A673 (cell line): Measurements from ENCODE around the gene CDX1. TPM values are rescaled to one million over a fixed set of nuclear protein-coding genes. Genes with fewer than 3 reads are reported as not detected.

Experiments used
- BruUV-seq: library from RNA; stranded (reverse); fragments of 400-500 nt; replicated peaks from 2 replicates; lab custom pipeline; 2021; lab: Mats Ljungman, UMichigan
- CTCF ChIA-PET: fragments of 300-600 bp; sonication (Branson Sonifier 250); formaldehyde crosslinking; loops from one replicate; lab custom pipeline; 2022; ENCODE audit warnings: antibody characterized with exemption; lab: Charles Lee
- POLR2A ChIA-PET: fragments of 300-600 bp; sonication (Branson Sonifier 250); formaldehyde crosslinking; loops from one replicate; lab custom pipeline; 2022; ENCODE audit warnings: antibody characterized with exemption; ENCODE audit not compliant: low non-redundant PET; lab: Charles Lee
- DNase-seq: peaks from one replicate; pipeline ENCODE4 v3.0.0-alpha.2; 2015; ENCODE audit warnings: low spot score
- H3K27ac ChIP-seq: fragments of 200-600 bp; sonication (generic); 2 replicates; pipeline ENCODE4 v1.5.1; 2016; ENCODE audit warnings: mixed run types, low read depth, mild to moderate bottlenecking, mixed read lengths, antibody characterized with exemption, low read length; ENCODE audit not compliant: poor library complexity, severe bottlenecking
- H3K27me3 ChIP-seq: fragments of 200-600 bp; sonication (generic); replicated peaks from 2 replicates; pipeline ENCODE4 v1.6.1; 2017; ENCODE audit warnings: mixed run types, low read depth, mild to moderate bottlenecking, mixed read lengths, antibody characterized with exemption, low read length; ENCODE audit not compliant: insufficient read depth, poor library complexity
- H3K36me3 ChIP-seq: fragments of 200-600 bp; sonication (generic); 2 replicates; pipeline ENCODE4 v1.6.1; 2016; ENCODE audit warnings: mixed run types, mild to moderate bottlenecking, mixed read lengths, antibody characterized with exemption, low read length; ENCODE audit not compliant: insufficient read depth, poor library complexity, severe bottlenecking
- H3K4me1 ChIP-seq: fragments of 200-600 bp; sonication (generic); 2 replicates; pipeline ENCODE4 v1.6.1; 2017; ENCODE audit warnings: mixed run types, mild to moderate bottlenecking, mixed read lengths, antibody characterized with exemption, low read length; ENCODE audit not compliant: insufficient read depth, poor library complexity, severe bottlenecking
- H3K4me3 ChIP-seq: fragments of 200-600 bp; sonication (generic); 2 replicates; pipeline ENCODE4 v1.5.1; 2016; ENCODE audit warnings: low read depth, mixed run types, mild to moderate bottlenecking, mixed read lengths, low read length; ENCODE audit not compliant: poor library complexity, severe bottlenecking
- H3K9me3 ChIP-seq: fragments of 200-600 bp; sonication (generic); 2 replicates; pipeline ENCODE4 v1.6.1; 2016; ENCODE audit warnings: mixed run types, low read depth, mild to moderate bottlenecking, mixed read lengths, antibody characterized with exemption, low read length; ENCODE audit not compliant: poor library complexity, severe bottlenecking
- EZH2 ChIP-seq: fragments of 200-600 bp; sonication (generic); IDR thresholded peaks from 2 replicates; pipeline ENCODE4 v1.6.1; 2017; ENCODE audit warnings: borderline replicate concordance, low read depth, mild to moderate bottlenecking, mixed read lengths, antibody characterized with exemption, low read length; ENCODE audit not compliant: poor library complexity, severe bottlenecking
- intact Hi-C: fragments of 100-400 bp; cut with micrococcal nuclease; formaldehyde crosslinking; loops from one replicate; pipeline ENCODE4 v1.10.0; 2022; ENCODE audit not compliant: unreplicated experiment
- total RNA-seq: library from RNA; stranded (reverse); gene quantifications from 2 replicates; pipeline ENCODE4 v1.2.3, GENCODE V29; 2021
- TF ChIP-seq, protein P1 (sequence below): fragments of 300-800, 200-600 bp; sonication (generic); conservative IDR thresholded peaks from 2 replicates; pipeline ENCODE4 v1.5.1; 2017; ENCODE audit warnings: low read depth, mild to moderate bottlenecking, antibody characterized with exemption, low read length, moderate library complexity, mixed read lengths

The CDX1 gene
- total RNA-seq, 1 experiment from 2014 or later = not detected

DNA sequence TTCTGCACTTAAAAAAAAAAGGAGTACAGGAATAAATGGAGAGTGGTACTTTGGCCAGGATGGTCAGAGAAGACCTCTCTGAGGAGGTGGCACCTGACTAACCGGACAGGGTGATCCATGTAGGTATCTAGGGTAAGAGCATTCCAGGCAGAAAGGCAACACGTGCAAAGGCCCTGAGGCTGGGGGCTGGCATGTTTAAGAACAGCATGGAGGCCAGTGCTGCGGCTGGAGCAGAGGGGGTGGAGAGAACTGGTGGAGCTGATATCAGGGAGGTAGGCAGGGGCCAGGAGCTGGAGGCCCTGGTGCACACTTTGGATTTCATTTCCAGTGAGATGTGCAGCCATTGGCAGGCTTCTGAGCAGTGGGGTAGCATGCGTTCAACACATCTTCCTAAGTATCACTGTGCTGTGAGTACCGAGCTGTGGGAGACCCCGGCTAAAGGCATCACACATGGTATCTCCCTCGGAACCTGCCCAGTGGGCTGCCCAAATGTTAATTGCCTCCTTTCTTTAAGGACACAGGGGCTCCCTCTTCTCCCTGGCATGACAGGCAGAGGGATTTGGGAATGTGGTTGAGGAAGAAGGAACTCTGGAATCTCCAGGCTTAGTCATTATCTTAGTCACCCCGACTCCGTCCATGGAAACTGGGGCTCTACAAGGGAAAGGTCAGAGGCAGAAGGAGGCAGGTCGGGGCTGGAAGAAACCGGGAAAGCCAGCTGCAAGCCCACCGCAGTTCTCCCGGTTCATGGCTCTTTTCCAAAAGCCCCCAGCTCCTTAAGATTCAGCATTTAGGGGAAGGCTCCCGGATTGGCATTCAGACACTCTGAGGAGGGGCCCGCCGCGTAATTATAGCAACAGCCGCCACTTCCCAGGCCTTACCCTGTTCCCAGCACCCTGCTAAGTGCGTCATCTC is 41.9 kb downstream of the CDX1 start:
- H3K36me3 ChIP-seq = no peaks in the 10 kb centered on the region
- no peak for DNase-seq
- BruUV-seq = no TSS peak
- POLR2A ChIA-PET = no interaction called here
- no peak for TF ChIP-seq EZH2
- TF ChIP-seq, protein P1, sequence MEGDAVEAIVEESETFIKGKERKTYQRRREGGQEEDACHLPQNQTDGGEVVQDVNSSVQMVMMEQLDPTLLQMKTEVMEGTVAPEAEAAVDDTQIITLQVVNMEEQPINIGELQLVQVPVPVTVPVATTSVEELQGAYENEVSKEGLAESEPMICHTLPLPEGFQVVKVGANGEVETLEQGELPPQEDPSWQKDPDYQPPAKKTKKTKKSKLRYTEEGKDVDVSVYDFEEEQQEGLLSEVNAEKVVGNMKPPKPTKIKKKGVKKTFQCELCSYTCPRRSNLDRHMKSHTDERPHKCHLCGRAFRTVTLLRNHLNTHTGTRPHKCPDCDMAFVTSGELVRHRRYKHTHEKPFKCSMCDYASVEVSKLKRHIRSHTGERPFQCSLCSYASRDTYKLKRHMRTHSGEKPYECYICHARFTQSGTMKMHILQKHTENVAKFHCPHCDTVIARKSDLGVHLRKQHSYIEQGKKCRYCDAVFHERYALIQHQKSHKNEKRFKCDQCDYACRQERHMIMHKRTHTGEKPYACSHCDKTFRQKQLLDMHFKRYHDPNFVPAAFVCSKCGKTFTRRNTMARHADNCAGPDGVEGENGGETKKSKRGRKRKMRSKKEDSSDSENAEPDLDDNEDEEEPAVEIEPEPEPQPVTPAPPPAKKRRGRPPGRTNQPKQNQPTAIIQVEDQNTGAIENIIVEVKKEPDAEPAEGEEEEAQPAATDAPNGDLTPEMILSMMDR = no peak
- no peak overlapping the region for H3K4me3 ChIP-seq
- H3K27ac ChIP-seq = no peak overlapping the region
- intact Hi-C loops = no loop called here
- CTCF ChIA-PET = no interaction called here
- H3K9me3 ChIP-seq = no peaks in the 10 kb centered on the region
- no peaks in the 10 kb centered on the region for H3K4me1 ChIP-seq
- H3K27me3 ChIP-seq = no peaks in the 10 kb centered on the region

DNA sequence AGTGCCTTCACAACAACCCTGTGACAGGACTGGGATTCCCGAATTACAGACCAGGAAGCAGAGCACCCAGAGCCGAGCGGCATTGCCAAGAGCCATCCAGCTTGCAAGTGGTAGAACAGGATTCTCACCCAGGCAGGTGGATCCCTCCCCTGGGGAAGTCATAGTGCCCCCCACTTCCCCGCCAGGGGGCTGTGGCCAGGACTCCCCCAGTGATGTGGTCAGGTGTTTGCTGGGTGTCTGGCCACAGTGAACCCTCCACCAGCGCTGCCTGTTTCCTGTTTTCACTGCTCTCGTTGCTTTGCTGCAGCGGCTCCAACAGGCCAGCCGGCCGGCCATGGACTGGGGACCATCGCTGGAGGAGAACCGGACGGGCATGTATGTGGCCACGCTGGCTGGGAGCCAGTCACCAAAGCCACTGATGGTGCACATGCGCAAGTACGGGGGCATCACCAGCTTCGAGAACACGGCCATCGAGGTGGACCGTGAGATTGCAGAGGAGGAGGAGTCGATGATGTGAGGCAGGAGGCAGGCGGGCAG is 42.6 kb downstream of the CDX1 start:
- ChIA-PET POLR2A (no interaction called here), CTCF (no interaction called here)
- H3K9me3 ChIP-seq = no peaks in the 10 kb centered on the region
- no peak overlapping the region for H3K27ac ChIP-seq
- DNase-seq = no peak
- H3K4me3 ChIP-seq = no peak overlapping the region
- intact Hi-C loops = no loop called here
- no peaks in the 10 kb centered on the region for H3K27me3 ChIP-seq
- no TSS peak for BruUV-seq
- TF ChIP-seq, protein P1 = no peak
- no peak for TF ChIP-seq EZH2
- no peaks in the 10 kb centered on the region for H3K36me3 ChIP-seq
- no peaks in the 10 kb centered on the region for H3K4me1 ChIP-seq

GRCh38 chr5:150210644-150211043 is 44.1 kb downstream of the CDX1 start:
- H3K4me3 ChIP-seq = no peak overlapping the region

More at GRCh38 chr5:150210644-150211043, 44.1 kb downstream of the CDX1 start:
- H3K27me3 ChIP-seq = no peaks in the 10 kb centered on the region
- DNase-seq = no peak
- H3K9me3 ChIP-seq = no peaks in the 10 kb centered on the region
- CTCF ChIA-PET = no interaction called here
- H3K27ac ChIP-seq = no peak overlapping the region
- POLR2A ChIA-PET = no interaction called here
- TF ChIP-seq, protein P1 = no peak
- no peak for TF ChIP-seq EZH2
- intact Hi-C loops = no loop called here
- no peaks in the 10 kb centered on the region for H3K4me1 ChIP-seq
- BruUV-seq = no TSS peak
- H3K36me3 ChIP-seq = no peaks in the 10 kb centered on the region
